Fibroblast of upper back skin (primary cell): ENCODE results near the gene ALG12.
A peak's percentile ranks its signal among the peaks of the same experiment; 100 is the strongest.

Experiments
- DNase-seq: peaks from one replicate; pipeline ENCODE4 v3.0.0-alpha.2; 2013

ALG12 gene

DNA sequence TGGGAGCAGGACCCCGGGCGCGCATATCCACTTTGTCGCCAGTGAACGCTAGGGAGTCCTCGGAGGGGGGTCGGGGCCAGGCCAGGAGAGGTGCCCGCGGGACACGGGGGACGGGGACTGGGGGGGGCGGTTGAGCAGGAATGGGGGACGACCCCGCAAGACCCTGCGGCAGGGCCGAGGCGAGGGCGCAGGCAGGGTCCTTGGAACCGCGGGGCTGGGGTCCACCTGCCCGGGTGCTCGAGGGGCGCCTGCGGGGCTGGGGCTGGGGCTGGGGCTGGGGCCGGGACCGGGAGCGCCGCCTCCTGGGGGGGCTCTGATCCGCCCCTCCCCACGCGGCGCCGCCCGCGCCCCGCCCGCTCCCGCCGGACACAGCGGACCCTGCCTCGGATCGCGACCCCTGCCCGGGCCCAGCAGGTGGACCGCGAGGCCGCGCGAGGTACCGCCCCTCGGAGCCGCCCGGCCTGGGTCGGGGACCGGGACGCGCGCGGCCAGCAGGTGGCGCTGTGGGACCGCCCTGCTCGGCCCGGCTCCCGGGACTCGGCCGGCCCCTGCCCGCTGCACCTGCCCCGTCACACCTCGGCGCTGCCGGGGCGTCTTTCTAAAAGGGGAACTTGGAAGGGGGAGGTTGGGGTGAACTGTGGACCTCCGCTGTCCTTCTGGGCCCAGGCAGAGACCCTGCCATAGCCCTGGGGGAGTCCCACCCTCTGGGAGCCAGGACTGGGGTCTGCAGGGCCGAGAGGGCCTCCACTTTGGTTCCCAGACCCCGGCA, 11.2 kb upstream of the ALG12 start:
- peak; percentile 10 for DNase-seq

DNA sequence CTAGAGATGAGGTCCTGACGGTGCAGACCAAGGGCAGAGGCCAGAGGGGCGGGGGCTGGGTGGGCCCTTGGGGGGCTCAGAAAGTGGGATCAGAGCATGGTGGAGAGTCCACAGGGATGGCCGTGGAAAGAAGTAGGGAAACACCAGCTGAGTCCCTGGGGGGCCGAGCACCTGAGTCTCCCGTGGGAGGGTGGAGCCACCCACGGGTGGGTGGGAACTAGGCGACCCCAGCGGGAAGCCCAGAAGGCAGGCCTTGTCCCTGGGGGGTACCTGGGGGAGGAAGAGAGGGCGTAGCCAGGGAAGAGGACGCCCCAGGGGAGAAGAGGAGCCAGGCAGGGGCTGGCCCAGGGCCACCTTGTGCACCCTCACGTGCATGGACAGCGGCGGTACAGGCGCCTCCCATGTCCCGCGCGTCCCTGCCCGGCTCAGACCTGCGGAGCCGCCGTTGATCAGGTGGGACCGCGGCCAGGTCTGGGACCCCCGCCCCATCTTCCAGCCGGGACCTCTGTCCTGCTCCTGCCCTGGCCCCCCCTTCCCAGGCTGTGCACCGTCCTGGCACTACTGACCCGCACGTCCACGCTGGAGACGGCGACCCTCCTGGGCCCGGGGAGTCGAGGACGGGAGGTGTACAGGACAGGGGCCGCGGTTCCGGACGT, 10.4 kb upstream of the ALG12 start:
- no peak for DNase-seq

DNA sequence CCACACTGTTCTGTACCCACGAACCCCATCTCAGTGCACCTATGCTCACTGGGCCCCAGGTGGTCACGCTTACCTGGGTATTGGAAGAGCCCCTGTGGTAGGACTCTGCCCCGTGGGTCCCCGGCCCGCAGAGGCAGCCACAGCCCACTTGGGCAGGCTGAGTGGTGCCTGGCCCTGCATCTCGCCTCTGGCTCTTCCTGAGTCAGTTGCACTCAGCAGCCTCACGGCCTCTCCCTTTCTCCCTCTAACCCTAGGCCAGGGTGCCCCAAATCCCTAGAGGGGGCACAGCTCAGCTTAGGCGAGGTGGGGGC, 9.9 kb upstream of the ALG12 start:
- DNase-seq, result no peak

DNA sequence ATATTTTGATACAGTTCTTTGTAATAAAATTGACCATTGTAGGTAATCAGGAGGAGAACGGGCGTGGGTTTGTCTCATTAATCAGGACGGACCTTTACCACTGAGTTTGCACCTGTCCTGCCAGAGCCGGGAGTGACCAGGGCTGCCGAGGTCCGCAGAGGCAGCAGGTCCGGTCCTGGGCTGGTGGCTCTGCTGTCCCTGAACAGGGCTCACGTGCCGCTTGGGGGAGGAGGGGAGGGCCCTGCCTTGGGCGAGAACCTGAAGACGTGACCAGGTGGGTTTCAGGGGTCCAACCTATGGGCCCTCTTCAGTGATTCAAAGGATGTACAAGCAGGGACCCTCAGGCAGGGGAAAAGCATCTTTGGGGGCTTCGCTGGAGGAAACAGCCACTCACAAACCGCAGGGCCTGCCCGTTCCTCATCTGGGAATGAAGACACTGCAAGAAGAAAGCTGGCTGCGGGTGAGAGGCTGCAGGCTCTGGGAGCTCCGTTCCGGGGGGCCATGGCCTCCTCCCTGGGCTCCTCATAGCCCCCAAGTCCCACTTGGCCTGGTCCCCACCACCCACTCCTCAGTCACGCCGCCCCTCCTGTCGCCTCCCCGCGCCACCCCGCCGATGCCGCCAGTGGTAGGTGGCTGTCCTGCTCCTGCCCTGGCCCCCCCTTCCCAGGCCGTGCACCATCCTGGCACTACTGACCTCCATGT, 9.4 kb upstream of the ALG12 start:
- DNase-seq, result no peak

DNA sequence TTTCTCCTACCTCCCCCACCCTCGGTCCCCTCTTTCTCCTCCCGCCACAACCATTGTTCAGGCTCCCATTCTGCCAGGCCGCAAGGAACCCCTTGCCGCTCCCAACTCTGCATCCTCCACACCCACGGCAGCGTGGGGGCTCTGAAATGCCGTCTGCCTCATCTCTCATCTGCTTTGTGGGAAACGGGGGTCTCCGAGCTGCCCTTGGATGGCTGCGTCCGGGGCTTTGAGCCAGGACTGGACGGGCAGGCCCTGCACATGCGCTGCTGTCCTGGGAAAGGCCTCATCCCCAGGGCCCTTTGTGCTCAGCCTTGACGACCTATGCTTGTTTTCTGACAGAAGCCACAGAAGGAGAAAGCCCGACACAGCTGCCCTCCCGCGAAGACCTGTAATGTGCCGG, 8.7 kb upstream of the ALG12 start:
- DNase-seq, result no peak

DNA sequence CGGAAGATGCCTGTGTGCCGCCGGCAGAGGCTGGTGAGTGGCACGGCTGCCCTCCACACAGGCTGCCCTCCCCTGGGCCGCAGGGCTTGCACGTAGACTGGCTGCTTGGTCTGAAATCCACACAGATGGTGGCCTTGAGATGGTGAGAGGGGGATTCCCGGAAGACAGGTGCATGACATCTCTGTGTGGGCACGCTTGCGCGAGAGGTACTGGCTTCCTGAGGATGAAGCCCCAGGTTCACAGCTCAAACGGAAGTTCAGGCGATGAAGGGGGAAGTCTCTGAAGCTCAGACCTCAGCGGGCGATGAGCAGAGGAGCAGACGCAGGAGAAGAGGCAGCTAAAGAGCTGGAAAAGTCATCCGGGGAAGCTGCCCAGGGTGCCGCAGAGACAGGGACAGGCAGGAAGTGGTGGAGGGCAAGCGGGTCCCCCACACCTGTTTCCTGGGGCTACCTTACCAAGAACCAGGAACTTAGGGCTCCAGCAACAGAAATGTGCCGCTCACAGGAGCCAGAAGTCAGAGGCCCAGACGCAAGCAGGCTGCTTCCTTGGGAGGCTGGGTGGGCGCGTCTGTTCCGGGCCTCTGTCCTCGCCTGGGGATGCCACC, 7.4 kb upstream of the ALG12 start:
- DNase-seq, result no peak

DNA sequence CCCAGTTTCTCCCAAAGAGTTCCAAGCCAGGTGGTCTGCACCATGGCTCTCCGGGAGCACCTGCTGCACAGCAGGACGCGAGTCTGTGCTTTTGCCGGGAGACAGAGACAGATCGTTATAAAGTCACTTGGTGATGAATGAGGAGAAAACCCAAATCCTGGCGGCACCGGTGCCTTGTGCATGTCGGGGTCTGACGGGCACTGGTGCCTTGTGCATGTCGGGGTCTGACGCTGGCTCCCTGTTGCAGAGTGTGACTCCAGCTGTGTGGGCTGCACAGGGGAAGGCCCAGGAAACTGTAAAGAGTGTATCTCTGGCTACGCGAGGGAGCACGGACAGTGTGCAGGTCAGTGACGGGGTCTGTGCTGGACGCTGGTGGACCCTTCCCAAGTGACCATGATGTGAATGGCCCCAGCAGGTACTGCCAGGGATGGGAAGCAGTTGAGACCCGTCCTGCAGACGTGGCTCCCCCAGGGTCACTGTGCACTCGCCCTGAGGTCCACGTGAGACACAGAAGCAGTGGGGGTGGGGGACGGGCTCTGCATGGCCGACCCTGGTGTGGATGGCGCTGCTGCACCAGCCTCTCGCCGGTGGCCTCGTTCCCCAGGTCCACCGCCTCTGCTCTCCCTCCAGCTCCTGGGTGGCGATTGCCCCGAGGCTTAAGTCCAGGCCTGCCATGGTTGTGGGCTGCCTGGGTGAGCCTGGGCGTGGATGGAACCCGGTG, 6.0 kb upstream of the ALG12 start:
- no peak for DNase-seq

DNA sequence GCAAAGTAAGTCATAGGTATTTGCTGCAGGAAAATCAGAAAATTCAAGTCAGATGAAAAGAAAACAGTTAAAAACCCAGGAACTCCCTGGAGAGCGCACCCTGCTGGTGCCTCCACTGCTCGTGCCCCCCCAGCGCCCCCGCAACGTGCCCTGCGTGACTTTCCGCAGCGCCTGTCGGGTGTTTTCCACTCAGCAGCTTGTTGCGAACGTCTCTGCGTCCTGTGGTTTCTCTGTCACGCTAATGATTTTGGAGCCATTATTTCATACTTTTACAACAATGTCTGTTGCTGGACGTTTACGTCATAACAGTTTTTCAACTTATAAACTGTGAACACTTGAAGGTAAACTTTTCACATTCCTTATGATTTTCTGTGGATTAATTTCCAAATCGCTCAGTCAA, 5.2 kb upstream of the ALG12 start:
- DNase-seq, result no peak

DNA sequence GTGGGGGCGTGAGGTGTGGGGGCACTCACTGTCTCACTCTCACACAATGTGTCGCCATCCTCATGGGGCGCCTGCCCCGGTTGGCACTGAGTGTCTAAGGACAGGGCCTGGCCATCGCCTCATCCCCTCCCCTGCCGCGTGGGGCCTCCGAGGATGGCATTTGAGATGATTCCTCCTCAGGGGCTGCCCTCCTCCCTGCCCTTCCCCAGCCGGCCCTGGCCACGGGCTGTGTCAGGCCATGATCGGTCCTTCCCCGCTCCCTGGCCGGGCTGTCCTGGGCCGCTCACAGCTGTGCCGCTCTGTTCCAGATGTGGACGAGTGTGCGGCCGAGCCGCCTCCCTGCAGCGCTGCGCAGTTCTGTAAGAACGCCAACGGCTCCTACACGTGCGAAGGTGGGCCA, 4.7 kb upstream of the ALG12 start:
- no peak for DNase-seq

DNA sequence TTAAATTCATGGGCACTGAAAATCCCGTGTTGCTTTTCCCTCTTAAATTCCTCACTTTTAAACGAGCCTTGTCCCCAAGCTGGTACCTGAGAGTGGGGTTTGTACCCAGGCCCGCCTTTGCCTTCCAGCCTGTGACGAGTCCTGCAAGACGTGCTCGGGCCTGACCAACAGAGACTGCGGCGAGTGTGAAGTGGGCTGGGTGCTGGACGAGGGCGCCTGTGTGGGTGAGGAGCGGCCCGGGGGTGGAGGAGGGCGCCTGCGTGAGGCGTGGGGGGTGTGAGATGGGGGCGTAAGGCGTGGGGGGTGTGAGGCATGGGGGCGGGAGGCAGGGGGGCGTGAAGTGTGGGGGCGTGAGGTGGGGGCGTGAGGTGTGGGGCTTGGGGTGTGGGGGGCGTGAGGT, 4.2 kb upstream of the ALG12 start:
- DNase-seq, result no peak

DNA sequence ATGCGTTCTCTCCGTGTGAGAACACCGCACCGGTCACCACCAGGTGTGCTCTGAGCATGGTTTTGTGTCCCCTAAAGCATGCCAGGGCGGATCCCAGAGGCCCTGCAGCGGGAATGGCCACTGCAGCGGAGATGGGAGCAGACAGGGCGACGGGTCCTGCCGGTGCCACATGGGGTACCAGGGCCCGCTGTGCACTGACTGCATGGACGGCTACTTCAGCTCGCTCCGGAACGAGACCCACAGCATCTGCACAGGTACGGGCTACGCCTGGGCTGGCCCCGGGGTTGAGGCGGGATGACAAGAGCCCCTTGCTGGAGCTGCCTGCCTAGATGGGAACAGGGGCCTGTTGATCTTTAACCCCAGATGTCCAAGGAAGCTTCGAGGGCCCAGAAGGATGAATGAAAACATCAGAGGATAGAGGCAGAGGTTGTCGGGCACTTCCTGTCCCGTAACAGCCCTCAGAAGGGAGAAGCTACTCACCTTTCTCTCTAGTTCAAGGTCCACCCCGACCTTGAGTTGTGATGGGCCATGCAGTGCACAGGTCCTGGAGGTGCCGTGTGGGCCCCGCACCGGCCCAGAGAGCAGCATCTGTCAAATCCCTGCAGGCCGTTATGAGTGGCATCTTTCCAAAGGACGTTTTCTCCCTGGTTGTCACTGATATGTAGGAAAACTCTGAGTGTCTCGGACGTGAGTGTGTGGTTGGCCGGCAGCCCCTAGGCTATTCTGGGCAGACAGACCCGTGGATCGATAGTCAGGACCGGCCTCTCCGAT, 3.5 kb upstream of the ALG12 start:
- no peak for DNase-seq

DNA sequence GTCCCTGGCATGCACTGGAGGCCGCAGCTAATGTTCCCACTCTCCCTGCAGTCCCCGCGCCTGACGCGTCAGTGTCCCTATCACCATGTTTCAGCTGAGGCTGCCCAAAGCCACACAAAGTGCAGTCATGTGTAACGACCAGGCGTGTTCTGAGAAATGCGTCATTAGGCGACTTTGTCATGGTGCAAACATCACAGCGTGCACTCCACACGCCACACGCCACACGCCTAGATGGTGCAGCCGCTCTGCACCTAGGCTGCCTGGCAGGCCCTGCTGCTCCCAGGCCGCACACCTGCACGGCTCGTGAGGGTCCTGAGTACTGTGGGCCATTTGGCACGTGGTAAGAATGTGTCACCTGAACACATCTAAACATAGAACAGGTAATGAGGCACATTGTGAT, 2.6 kb upstream of the ALG12 start:
- no peak for DNase-seq

DNA sequence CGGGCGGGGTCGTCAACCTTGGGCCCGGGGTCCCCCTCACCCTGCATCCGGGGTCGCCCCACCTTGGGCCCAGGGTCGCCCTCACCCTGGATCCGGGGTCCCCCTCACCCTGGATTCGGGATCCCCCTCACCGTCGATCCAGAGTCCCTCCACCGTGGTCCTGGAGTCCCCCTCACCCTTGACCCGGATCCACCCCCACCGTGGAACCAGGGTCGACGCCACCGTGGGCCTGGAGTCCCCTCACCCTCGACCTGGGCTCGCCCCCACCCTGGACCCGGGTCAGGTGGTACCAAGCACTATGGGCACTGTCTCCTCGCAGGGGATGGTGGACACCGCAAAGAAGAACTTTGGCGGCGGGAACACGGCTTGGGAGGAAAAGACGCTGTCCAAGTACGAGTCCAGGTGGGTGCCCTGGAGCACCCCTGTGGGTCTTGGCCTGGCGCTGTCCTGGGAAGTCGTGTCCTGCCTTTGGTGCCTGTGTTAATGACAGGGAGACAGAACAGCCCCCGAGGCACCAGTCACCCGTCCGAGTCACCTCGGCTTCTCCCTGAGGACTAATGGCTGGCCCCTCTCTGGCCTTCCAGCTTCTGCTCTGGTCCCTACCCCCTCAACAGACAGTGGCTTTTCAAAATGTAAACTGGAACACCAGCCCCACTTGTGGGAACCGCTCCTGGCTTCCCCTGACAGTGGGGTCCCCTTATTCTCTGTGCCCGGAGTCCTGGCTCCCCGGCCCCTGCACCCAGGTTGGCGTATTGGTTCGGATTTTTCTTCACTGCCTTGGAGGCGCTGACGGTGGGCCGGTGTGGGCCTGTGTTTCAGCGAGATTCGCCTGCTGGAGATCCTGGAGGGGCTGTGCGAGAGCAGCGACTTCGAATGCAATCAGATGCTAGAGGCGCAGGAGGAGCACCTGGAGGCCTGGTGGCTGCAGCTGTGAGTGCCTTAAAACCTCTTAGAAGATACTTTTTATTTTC, 958 bp upstream of the ALG12 start:
- DNase-seq, result no peak

DNA sequence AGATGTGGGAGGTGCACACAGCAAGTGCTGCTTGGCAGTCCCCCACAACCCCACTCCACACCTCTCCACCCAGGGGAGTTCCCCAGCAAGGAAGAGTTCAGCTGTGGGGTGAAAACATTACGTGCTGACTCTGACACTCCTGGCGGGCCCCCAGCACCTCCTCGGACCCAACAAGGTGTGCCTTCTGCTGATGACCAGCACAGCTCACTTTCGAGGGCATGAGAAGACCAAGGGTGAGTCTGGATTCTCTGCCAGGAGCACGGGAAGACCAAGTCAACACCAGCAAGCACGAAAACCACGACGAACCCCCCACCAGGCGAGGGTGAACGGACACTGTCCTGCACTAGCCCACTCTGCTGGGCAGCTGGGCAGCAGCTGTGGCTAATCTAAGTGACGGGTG, 1.4 kb downstream of the ALG12 start:
- no peak for DNase-seq

DNA sequence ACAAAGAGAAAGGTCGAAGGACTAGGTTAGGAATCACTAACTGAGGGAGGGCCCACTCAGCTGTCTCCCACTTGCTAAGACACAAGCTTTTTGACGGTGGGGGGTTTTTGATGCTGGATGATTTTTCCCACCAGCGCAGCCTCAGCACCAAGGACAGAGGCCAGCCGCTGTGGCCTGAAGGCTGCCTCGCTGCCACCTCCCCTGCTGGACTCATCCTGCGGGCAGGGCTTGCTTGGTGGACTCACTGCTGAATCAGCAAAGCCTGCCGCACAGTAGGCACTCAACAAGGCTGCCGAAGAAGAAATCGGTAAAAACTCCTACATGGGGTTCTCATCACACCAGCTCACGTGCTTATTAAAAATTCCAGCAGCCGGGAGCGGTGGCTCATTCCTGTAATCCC, 2.6 kb downstream of the ALG12 start:
- no peak for DNase-seq

DNA sequence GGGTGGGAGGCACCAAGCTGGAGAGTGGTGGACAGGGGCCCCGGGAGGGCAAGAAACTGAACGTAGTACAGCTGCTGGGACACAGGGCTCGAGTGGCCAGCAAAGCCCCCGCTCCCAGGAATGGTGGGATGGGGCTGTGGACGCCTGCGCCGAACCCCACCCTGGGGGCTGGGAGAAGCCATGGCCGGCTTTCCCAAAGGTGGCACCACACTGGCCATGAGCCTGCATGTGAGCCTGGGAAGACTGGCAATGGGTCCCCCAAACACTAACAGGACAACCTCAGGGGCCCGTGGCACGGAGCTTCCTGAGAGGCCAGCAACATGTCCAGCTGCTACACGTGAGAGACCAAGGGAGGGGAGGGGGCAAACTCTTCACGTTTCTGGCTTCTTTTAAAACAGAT, 4.0 kb downstream of the ALG12 start:
- no peak for DNase-seq

DNA sequence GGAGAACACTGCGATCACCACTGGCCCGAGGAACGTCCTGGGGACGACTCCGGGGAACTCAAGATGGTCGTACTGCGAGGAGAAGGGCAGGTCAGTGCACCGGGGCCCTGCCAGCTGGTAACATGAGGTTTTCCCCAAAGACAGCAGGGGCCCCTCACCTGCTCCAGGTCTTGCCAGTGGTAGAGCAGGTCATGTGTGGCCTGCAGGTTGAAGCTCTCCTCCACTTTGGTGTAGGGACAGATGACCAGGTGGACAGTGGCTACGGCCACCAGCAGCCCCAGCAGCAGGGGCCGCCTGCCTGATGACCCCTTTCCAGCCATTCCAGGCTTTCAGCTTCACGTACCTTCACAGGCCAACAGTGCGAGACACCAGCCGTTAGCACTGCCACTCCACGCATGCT, 4.8 kb downstream of the ALG12 start:
- DNase-seq, result no peak

DNA sequence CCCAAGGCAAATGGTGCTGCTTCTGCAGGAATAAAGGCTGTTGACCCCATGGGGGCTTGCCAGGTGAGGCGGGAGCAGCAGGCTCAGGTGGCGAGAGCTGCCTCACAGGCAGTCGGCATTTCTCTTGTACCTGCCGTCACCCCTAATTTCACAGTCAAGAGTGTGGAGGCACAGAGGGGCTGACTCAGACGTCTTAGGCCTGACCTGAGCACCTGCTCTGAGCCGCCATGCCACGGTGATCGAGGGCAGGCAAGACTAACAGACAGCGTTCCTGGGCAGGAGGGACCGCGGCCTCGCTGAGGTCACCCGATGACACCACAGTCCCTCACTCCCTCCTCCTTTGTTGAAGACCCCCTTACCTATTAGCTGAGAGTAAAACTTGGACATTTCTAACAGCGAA, 5.2 kb downstream of the ALG12 start:
- no peak for DNase-seq

DNA sequence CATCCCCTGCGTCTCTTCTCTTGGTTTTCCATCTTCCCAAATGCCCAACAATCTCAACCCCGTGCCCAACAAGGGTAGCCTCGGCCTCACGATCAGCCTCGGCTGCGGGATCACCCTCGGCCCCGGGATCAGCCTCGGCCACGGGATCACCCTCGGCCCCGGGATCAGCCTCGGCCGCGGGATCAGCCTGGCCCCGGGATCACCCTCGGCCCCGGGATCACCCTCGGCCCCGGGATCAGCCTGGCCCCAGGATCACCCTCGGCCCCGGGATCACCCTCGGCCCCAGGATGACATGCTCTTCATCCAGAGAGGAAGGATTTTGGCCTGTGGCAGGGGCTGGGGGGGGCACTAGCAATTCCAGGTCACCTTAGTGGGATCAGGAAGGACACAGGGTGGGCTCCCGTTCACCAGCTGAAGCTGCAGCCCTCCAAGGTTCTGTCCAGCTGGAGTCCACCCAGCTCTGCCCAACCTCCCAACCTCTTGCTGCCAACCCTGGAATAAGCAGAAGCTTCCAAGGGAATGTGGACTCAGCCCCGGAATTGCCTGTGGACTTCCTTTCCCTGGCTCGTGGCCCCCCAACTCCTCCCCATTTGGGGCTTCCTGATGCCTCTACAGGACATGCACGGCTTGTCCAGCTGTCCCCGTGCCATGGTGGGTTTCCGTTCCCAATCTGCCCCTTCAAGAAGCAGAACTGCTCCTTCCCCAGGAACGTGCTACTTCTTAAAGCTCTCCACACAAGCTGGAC, 6.2 kb downstream of the ALG12 start:
- no peak for DNase-seq
